ENCODE results near the gene F11R. TPM values are rescaled to one million over a fixed set of nuclear protein-coding genes. Genes with fewer than 3 reads are reported as not detected.
"Not testable (repeated sequence)": the region's sequence is repeated elsewhere in the genome, so short reads cannot be mapped to it uniquely, and the experiment has no call there.

F11R gene
- total RNA-seq, 4 donors from 2014 or later = 4.5 to 28.2 (median 9.9) TPM

DNA sequence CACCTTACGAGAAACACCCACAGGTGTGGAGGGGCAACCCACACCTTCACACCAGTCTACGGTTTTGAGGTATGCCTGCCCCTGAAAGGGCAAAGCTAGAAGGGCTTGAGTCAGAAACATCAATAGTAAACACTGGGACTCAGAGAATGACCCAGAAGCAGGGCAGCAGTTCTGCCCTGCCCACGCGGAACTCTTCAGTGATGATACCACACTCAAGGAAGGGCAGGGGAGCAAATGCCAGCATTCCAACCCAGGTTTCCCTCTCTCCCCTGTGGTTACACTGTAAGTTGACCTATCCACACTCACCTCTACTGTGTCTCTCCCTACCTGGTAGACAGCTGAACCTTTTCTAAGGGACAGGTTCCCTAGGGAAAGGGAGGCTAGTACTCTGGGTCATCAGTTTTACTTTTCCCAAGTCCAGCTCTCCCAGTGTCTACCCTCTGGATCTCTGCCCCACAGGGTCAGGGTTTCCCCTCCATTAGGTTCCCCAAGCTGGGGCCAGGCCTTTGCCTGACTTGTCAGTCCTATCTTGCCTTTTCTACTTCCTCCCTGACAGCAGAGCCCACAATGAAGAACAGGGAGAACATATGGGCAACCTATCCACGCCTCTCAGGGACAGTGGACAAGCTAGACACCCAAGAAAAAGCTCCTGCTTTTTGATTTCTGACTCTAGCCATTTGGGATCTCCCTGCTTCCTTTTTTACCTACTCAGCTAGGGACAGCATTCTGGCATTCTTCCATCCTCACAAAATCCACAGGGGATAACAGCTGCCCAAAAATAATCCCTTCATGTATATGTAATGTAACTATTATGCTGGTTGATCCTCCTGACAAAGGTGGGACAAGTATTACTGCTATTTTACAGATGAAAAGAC, 3.0 kb downstream of the F11R start:
- WGBS, 2 donors (ENCODE audit: low coverage in 1 of 2) = 61 to 70% methylated on average over 2 to 3 of the region's 5 CpGs
- Histone ChIP-seq H3K27me3 (peaks cover 32% of the 10 kb centered on the region), H3K27ac (peak overlapping the region in 1 of 4 donors; percentile 26), H3K4me3 (no peak overlapping the region), H3K36me3 (no peaks in the 10 kb centered on the region), H3K9me3 (no peaks in the 10 kb centered on the region), H3K4me1 (peaks cover 0 to 22% (median 7%) of the 10 kb centered on the region in 3 donors)
- TF ChIP-seq, protein P1, sequence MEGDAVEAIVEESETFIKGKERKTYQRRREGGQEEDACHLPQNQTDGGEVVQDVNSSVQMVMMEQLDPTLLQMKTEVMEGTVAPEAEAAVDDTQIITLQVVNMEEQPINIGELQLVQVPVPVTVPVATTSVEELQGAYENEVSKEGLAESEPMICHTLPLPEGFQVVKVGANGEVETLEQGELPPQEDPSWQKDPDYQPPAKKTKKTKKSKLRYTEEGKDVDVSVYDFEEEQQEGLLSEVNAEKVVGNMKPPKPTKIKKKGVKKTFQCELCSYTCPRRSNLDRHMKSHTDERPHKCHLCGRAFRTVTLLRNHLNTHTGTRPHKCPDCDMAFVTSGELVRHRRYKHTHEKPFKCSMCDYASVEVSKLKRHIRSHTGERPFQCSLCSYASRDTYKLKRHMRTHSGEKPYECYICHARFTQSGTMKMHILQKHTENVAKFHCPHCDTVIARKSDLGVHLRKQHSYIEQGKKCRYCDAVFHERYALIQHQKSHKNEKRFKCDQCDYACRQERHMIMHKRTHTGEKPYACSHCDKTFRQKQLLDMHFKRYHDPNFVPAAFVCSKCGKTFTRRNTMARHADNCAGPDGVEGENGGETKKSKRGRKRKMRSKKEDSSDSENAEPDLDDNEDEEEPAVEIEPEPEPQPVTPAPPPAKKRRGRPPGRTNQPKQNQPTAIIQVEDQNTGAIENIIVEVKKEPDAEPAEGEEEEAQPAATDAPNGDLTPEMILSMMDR (IDR thresholded peaks at IDR 0.05) = no peak
- TF ChIP-seq EP300 (IDR thresholded peaks at IDR 0.05) (no peak), POLR2A (IDR thresholded peaks at IDR 0.05) (no peak), POLR2AphosphoS5 (IDR thresholded peaks at IDR 0.05) (no peak)
- no peak for ATAC-seq

DNA sequence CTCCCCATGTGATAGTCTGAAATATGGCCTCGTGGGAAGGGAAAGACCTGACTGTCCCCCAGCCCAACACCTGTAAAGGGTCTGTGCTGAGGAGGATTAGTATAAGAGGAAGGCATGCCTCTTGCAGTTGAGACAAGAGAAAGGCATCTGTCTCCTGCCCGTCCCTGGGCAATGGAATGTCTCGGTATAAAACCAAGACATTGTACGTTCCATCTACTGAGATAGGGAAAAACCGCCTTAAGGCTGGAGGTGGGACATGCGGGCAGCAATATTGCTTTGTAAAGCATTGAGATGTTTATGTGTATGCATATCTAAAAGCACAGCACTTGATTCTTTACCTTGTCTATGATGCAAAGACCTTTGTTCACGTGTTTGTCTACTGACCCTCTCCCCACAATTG, 3.8 kb downstream of the F11R start:
- H3K36me3 ChIP-seq, H3K4me3 ChIP-seq, ATAC-seq, H3K27ac ChIP-seq, H3K9me3 ChIP-seq: not testable (repeated sequence)
- WGBS, 2 donors (ENCODE audit: low coverage in 1 of 2) = 61 to 80% methylated on average over 4 to 5 of the region's 7 CpGs
- Histone ChIP-seq H3K27me3 (peaks cover 24% of the 10 kb centered on the region), H3K4me1 (peaks cover 0 to 23% (median 7%) of the 10 kb centered on the region in 3 donors)

DNA sequence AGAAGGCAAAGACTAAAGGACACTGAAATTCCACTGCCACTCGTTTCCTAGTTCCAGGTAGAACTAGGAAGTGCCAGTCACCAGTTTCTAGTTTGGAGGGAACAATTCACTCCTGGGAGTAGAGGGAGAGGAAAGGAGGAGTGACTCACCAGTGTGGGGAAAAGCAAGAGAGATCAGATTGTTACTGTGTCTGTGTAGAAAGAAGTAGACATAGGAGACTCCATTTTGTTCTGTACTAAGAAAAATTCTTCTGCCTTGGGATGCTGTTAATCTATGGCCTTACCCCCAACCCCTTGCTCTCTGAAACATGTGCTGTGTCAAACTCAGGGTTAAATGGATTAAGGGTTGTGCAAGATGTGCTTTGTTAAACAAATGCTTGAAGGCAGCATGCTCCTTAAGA, 4.3 kb downstream of the F11R start:
- WGBS, 2 donors (ENCODE audit: low coverage in 1 of 2) = 17 to 100% methylated on average over 1 of the region's 1 CpG
- Histone ChIP-seq H3K4me1 (peaks cover 0 to 23% (median 7%) of the 10 kb centered on the region in 3 donors), H3K27me3 (peaks cover 19% of the 10 kb centered on the region)
- not testable (repeated sequence) for H3K27ac ChIP-seq, H3K4me3 ChIP-seq, H3K36me3 ChIP-seq, H3K9me3 ChIP-seq, ATAC-seq

DNA sequence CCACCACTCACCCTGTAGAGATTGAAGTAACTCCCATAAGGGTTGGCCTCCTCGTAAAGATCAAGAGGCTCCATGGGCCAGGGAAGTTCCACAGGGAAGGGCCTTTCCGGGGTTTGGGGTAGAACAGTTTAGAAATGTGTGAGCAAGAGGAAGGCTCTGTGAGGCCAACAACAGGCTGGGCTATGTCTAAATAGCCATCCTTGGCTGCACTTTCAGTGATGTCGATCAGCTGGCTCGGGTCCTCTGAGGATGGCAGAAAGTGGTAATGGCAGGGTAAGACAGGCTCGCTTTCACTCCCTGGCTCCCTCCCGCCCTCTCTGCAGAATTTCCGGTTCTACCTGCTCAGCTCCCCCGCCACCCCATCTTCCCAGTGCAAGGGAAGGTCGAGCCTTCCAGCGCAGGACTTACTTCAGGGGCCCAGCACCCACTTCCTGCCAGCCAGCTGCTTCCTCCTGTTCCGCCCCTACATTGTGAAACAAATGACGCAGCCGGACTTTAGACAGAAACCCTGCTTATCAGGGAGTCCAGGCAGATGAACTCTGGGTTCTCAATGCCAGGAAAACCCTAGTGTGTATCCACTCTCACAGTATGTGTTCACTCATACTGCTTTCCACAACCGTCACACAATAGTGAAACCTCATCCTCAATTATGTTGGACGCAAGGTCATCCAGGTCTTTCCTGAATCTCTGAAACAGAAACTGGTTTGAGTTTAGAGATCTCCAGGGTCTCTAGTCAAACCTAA, 7.3 kb downstream of the F11R start:
- Histone ChIP-seq H3K27ac (peak overlapping the region; percentile 40 to 81 (median 72)), H3K4me3 (peak overlapping the region in 1 of 2 donors; percentile 22), H3K27me3 (no peaks in the 10 kb centered on the region), H3K36me3 (no peaks in the 10 kb centered on the region), H3K9me3 (no peaks in the 10 kb centered on the region), H3K4me1 (peaks cover 0 to 6% (median 0%) of the 10 kb centered on the region in 3 donors)
- peak; percentile 93 for ATAC-seq
- WGBS, 2 donors (ENCODE audit: low coverage in 1 of 2) = 49 to 53% methylated on average over 11 to 13 of the region's 15 CpGs
- TF ChIP-seq POLR2AphosphoS5 (IDR thresholded peaks at IDR 0.05) = peak; percentile 49
- no peak for TF ChIP-seq EP300 (IDR thresholded peaks at IDR 0.05)
- TF ChIP-seq POLR2A (IDR thresholded peaks at IDR 0.05) = peak in 1 of 2 donors; percentile 12

DNA sequence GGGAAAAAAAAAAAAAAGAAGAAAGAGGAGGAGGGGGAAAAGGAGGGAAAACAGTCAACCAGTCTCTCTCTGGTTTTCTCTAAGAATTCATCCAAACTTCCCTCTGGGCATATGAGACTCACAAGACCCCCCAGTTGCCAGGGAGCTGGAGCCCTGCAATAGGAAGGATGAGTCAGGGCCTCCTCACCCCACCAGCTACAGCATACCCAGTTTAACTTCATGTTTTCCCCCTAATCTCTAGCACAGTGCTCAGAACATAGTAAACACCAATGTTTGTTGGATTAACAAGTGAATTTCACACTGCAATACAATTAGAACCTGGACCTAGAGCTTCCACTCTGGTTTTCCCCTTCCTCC, 7.8 kb downstream of the F11R start:
- Histone ChIP-seq H3K9me3 (no peaks in the 10 kb centered on the region), H3K36me3 (no peaks in the 10 kb centered on the region), H3K4me3 (no peak overlapping the region), H3K4me1 (peaks cover 0 to 6% (median 0%) of the 10 kb centered on the region in 3 donors), H3K27me3 (no peaks in the 10 kb centered on the region), H3K27ac (peak overlapping the region; percentile 40 to 81 (median 72))
- ATAC-seq = no peak
- TF ChIP-seq POLR2A (IDR thresholded peaks at IDR 0.05) (no peak), POLR2AphosphoS5 (IDR thresholded peaks at IDR 0.05) (no peak), EP300 (IDR thresholded peaks at IDR 0.05) (no peak)
- TF ChIP-seq, protein P1 (IDR thresholded peaks at IDR 0.05) = no peak

DNA sequence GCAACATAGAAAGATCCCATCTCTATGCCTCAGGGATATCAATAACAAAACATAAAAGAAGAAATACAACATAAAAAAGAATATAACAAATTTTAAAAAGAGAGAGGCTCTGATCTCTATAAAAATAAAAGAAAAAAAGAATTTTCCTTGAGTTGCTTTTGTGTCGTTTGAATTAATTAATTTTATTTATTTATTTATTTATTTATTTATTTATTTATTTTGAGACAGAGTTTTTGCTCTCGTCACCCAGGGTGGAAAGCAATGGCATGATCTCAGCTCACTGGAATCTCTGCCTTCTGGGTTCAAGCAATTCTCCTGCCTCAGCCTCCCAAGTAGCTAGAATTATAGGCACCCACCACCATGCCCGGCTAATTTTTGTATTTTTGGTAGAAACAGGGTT, 8.5 kb downstream of the F11R start:
- Histone ChIP-seq H3K36me3 (no peaks in the 10 kb centered on the region), H3K27ac (peak overlapping the region in 2 of 4 donors; percentile 70 to 73), H3K27me3 (no peaks in the 10 kb centered on the region), H3K4me1 (peaks cover 0 to 6% (median 0%) of the 10 kb centered on the region in 3 donors), H3K9me3 (no peaks in the 10 kb centered on the region), H3K4me3 (no peak overlapping the region)
- WGBS, 2 donors (ENCODE audit: low coverage in 1 of 2) = 80 to 85% methylated on average over 1 to 3 of the region's 3 CpGs
- TF ChIP-seq EP300 (IDR thresholded peaks at IDR 0.05) (no peak), POLR2A (IDR thresholded peaks at IDR 0.05) (no peak)
- no peak for ATAC-seq
